ENCODE data around the gene KCNK7. TPM values are rescaled to one million over a fixed set of nuclear protein-coding genes. Genes with fewer than 3 reads are reported as not detected.

Gene KCNK7
- total RNA-seq, 6 donors from 2014 or later, result 0.59 to 3.7 (median 1.7) TPM; not detected in 1

GRCh38 chr11:65593518-65594414, 1.8 kb downstream of the KCNK7 start:
- 81 to 82% methylated on average over 9 to 22 of the region's 26 CpGs for WGBS, 2 donors
- Histone ChIP-seq H3K27me3 (no peaks in the 10 kb centered on the region), H3K36me3 (peaks cover 9 to 59% (median 38%) of the 10 kb centered on the region in 4 donors), H3K4me3 (no peak overlapping the region), H3K4me1 (peaks cover 11 to 48% (median 19%) of the 10 kb centered on the region in 4 donors), H3K27ac (peak overlapping the region in 1 of 4 donors; percentile 88), H3K9me3 (no peaks in the 10 kb centered on the region)
- TF ChIP-seq POLR2A (IDR thresholded peaks at IDR 0.05) (no peak), CTCF (IDR thresholded peaks at IDR 0.05) (peak; percentile 41 to 70 (median 55)), POLR2AphosphoS5 (IDR thresholded peaks at IDR 0.05) (no peak), EP300 (IDR thresholded peaks at IDR 0.05) (no peak)
- ATAC-seq (ENCODE audit: low FRiP score in 2 of 2) (peak in 1 of 2 donors; percentile 50), DNase-seq (peak in 1 of 2 donors; percentile 83)

GRCh38 chr11:65592858-65593517, 2.6 kb downstream of the KCNK7 start:
- TF ChIP-seq EP300 (IDR thresholded peaks at IDR 0.05) (no peak), CTCF (IDR thresholded peaks at IDR 0.05) (no peak), POLR2AphosphoS5 (IDR thresholded peaks at IDR 0.05) (no peak), POLR2A (IDR thresholded peaks at IDR 0.05) (no peak)
- WGBS, 2 donors, result 78 to 94% methylated on average over 12 to 22 of the region's 22 CpGs
- H3K27me3 ChIP-seq, result no peaks in the 10 kb centered on the region
- peak overlapping the region; percentile 56 to 88 (median 72) for H3K27ac ChIP-seq
- peaks cover 19 to 56% (median 26%) of the 10 kb centered on the region in 4 donors for H3K4me1 ChIP-seq
- H3K36me3 ChIP-seq, result peaks cover 4 to 51% (median 30%) of the 10 kb centered on the region in 4 donors
- H3K9me3 ChIP-seq, result no peaks in the 10 kb centered on the region
- DNase-seq, result peak in 1 of 2 donors; percentile 83
- H3K4me3 ChIP-seq, result peak overlapping the region in 3 of 4 donors; percentile 29 to 36 (median 33)
- no peak for ATAC-seq (ENCODE audit: low FRiP score in 2 of 2)

- WGBS, 2 donors, result 65 to 77% methylated on average over 29 to 94 of the region's 106 CpGs
- TF ChIP-seq EP300 (IDR thresholded peaks at IDR 0.05) (no peak), POLR2A (IDR thresholded peaks at IDR 0.05) (no peak), CTCF (IDR thresholded peaks at IDR 0.05) (peak; percentile 16 to 62 (median 46)), POLR2AphosphoS5 (IDR thresholded peaks at IDR 0.05) (peak in 1 of 2 donors; percentile 21)
- Histone ChIP-seq H3K27ac (peak overlapping the region; percentile 56 to 88 (median 72)), H3K4me3 (peak overlapping the region in 3 of 4 donors; percentile 29 to 36 (median 33)), H3K9me3 (no peaks in the 10 kb centered on the region), H3K36me3 (peaks cover 0 to 48% (median 23%) of the 10 kb centered on the region in 4 donors), H3K27me3 (no peaks in the 10 kb centered on the region), H3K4me1 (peaks cover 27 to 64% (median 33%) of the 10 kb centered on the region in 4 donors)
- DNase-seq, result peak in 1 of 2 donors; percentile 89
- peak in 1 of 2 donors; percentile 27 for ATAC-seq (ENCODE audit: low FRiP score in 2 of 2)
These were observed 3.4 kb downstream of the KCNK7 start for GRCh38 chr11:65591939-65592857.

GRCh38 chr11:65590240-65590738, 5.3 kb downstream of the KCNK7 start:
- no peaks in the 10 kb centered on the region for H3K9me3 ChIP-seq
- peaks cover 0 to 61% (median 30%) of the 10 kb centered on the region in 4 donors for H3K36me3 ChIP-seq
- WGBS, 2 donors, result 69 to 75% methylated on average over 4 to 8 of the region's 8 CpGs
- H3K4me3 ChIP-seq, result no peak overlapping the region
- no peak for TF ChIP-seq POLR2AphosphoS5 (IDR thresholded peaks at IDR 0.05)
- no peak for TF ChIP-seq EP300 (IDR thresholded peaks at IDR 0.05)
- no peak for TF ChIP-seq CTCF (IDR thresholded peaks at IDR 0.05)
- no peak for TF ChIP-seq POLR2A (IDR thresholded peaks at IDR 0.05)
- H3K27me3 ChIP-seq, result no peaks in the 10 kb centered on the region
- no peak for ATAC-seq (ENCODE audit: low FRiP score in 2 of 2)
- H3K27ac ChIP-seq, result no peak overlapping the region
- peaks cover 33 to 67% (median 34%) of the 10 kb centered on the region in 4 donors for H3K4me1 ChIP-seq
- peak in 1 of 2 donors; percentile 78 for DNase-seq
